ENCODE measurements around the gene RPS16. TPM values are rescaled to one million over a fixed set of nuclear protein-coding genes. Genes with fewer than 3 reads are reported as not detected.

RPS16 gene
- total and polyA plus RNA-seq, 2 of the 13 experiments (the other 11 are each of a cell fraction or from before 2014, with no cell fraction given), result 488 to 2,583 TPM

DNA sequence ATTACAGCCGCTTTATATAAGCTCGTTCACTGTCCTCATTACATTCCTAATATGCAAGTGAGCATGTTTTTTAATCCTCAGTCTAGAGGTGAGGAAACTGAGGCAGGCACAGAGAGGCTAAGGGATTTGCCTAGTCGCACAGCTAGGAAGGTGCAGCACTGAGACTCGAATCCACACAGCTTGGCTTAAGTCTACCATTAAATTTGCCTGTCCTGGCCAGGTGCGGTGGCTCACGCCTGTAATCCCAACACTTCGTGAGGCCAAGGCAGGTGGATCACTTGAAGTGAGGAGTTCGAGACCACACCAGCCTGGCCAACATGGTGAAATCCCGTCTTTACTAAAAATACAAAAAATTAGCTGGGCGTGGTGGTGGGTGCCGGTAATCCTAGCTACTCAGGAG, 8.0 kb downstream of the RPS16 start (continued):
- TF ChIP-seq, protein P1, sequence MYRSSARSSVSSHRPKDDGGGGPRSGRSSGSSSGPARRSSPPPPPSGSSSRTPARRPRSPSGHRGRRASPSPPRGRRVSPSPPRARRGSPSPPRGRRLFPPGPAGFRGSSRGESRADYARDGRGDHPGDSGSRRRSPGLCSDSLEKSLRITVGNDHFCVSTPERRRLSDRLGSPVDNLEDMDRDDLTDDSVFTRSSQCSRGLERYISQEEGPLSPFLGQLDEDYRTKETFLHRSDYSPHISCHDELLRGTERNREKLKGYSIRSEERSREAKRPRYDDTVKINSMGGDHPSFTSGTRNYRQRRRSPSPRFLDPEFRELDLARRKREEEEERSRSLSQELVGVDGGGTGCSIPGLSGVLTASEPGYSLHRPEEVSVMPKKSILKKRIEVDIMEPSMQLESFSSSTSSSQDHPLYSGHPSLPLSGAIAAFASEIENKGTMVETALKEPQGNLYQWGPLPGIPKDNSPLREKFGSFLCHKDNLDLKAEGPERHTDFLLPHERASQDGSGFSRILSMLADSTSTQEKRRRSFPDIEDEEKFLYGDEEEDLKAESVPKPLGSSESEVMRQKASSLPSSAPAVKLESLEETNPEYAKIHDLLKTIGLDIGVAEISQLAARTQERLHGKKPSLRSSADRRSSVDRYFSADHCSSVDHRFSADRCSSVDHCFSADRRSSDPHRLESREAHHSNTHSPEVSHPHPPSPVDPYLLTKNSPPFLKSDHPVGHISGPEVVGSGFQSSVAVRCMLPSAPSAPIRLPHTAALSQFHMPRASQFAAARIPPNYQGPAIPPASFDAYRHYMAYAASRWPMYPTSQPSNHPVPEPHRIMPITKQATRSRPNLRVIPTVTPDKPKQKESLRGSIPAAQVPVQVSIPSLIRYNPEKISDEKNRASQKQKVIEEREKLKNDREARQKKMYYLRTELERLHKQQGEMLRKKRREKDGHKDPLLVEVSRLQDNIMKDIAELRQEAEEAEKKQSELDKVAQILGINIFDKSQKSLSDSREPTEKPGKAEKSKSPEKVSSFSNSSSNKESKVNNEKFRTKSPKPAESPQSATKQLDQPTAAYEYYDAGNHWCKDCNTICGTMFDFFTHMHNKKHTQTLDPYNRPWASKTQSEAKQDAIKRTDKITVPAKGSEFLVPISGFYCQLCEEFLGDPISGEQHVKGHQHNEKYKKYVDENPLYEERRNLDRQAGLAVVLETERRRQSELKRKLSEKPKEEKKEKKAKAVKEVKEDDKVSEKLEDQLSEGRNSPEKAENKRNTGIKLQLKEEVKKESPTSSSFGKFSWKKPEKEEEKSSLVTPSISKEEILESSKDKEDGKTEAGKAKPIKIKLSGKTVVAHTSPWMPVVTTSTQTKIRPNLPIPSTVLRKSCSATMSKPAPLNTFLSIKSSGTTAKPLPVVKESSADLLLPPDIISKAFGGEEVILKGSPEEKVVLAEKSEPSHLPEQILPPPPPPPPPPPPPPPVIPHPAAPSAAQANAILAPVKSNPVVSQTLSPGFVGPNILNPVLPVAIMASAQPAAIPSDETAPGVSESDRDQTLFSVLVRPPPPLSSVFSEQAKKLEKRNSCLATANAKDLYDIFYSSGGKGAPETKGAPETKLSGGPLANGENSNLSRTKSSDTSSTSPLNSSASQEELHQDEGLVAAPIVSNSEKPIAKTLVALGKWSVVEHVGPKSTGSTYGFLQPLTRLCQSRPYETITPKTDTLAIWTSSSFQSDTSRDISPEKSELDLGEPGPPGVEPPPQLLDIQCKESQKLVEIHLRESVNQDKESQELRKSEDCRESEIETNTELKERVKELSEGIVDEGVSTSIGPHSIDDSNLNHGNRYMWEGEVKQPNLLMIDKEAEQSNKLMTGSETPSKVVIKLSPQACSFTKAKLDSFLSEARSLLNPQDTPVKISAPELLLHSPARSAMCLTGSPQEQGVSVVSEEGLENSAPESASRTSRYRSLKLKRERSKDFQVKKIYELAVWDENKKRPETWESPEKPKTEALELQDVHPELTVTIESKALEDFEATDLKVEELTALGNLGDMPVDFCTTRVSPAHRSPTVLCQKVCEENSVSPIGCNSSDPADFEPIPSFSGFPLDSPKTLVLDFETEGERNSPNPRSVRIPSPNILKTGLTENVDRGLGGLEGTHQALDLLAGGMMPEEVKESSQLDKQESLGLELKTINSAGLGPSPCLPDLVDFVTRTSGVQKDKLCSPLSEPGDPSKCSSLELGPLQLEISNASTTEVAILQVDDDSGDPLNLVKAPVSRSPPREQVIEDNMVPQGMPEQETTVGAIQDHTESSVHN (CRISPR knock-in tag; IDR thresholded peaks at IDR 0.05), result 0 out of 2 replicates have a peak, but pooled peaks have one; percentile 52
- no peak for TF ChIP-seq NCOA5 (CRISPR knock-in tag; IDR thresholded peaks at IDR 0.05)
- TF ChIP-seq ZNF230 (CRISPR knock-in tag; IDR thresholded peaks at IDR 0.05), result 0 out of 2 replicates have a peak, but pooled peaks have one; percentile 53
- 0 out of 2 replicates have a peak, but pooled peaks have one; percentile 38 for TF ChIP-seq HES4 (CRISPR knock-in tag; IDR thresholded peaks at IDR 0.05; ENCODE audit: borderline replicate concordance)
- TF ChIP-seq ZNF674 (CRISPR knock-in tag; IDR thresholded peaks at IDR 0.05; ENCODE audit: low read depth), result no peak
- TF ChIP-seq, protein P2, sequence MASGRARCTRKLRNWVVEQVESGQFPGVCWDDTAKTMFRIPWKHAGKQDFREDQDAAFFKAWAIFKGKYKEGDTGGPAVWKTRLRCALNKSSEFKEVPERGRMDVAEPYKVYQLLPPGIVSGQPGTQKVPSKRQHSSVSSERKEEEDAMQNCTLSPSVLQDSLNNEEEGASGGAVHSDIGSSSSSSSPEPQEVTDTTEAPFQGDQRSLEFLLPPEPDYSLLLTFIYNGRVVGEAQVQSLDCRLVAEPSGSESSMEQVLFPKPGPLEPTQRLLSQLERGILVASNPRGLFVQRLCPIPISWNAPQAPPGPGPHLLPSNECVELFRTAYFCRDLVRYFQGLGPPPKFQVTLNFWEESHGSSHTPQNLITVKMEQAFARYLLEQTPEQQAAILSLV (CRISPR knock-in tag; IDR thresholded peaks at IDR 0.05; ENCODE audit: borderline replicate concordance), result 0 out of 2 replicates have a peak, but pooled peaks have one; percentile 11
- TF ChIP-seq, protein P3, sequence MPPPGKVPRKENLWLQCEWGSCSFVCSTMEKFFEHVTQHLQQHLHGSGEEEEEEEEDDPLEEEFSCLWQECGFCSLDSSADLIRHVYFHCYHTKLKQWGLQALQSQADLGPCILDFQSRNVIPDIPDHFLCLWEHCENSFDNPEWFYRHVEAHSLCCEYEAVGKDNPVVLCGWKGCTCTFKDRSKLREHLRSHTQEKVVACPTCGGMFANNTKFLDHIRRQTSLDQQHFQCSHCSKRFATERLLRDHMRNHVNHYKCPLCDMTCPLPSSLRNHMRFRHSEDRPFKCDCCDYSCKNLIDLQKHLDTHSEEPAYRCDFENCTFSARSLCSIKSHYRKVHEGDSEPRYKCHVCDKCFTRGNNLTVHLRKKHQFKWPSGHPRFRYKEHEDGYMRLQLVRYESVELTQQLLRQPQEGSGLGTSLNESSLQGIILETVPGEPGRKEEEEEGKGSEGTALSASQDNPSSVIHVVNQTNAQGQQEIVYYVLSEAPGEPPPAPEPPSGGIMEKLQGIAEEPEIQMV (CRISPR knock-in tag; IDR thresholded peaks at IDR 0.05; ENCODE audit: low read depth), result 0 out of 2 replicates have a peak, but pooled peaks have one; percentile 29
- TF ChIP-seq, protein P4, sequence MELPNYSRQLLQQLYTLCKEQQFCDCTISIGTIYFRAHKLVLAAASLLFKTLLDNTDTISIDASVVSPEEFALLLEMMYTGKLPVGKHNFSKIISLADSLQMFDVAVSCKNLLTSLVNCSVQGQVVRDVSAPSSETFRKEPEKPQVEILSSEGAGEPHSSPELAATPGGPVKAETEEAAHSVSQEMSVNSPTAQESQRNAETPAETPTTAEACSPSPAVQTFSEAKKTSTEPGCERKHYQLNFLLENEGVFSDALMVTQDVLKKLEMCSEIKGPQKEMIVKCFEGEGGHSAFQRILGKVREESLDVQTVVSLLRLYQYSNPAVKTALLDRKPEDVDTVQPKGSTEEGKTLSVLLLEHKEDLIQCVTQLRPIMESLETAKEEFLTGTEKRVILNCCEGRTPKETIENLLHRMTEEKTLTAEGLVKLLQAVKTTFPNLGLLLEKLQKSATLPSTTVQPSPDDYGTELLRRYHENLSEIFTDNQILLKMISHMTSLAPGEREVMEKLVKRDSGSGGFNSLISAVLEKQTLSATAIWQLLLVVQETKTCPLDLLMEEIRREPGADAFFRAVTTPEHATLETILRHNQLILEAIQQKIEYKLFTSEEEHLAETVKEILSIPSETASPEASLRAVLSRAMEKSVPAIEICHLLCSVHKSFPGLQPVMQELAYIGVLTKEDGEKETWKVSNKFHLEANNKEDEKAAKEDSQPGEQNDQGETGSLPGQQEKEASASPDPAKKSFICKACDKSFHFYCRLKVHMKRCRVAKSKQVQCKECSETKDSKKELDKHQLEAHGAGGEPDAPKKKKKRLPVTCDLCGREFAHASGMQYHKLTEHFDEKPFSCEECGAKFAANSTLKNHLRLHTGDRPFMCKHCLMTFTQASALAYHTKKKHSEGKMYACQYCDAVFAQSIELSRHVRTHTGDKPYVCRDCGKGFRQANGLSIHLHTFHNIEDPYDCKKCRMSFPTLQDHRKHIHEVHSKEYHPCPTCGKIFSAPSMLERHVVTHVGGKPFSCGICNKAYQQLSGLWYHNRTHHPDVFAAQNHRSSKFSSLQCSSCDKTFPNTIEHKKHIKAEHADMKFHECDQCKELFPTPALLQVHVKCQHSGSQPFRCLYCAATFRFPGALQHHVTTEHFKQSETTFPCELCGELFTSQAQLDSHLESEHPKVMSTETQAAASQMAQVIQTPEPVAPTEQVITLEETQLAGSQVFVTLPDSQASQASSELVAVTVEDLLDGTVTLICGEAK (IDR thresholded peaks at IDR 0.05), result no peak
- TF ChIP-seq, protein P4 (CRISPR knock-in tag; IDR thresholded peaks at IDR 0.05), result no peak

All from HepG2 (cell line).